Panc1 (cell line): ENCODE results near the gene FBLN2. TPM values are rescaled to one million over a fixed set of nuclear protein-coding genes. Genes with fewer than 3 reads are reported as not detected.

Experiments
- ATAC-seq: fragments of 200-7000 bp; cut with Tn5 transposase; 2 replicates; pipeline ENCODE4 v1.9.1; 2020; ENCODE audit warnings: mild to moderate bottlenecking, moderate library complexity
- BruUV-seq: library from RNA; stranded (reverse); fragments of 400-500 nt; replicated peaks from 2 replicates; lab custom pipeline; 2021; lab: Mats Ljungman, UMichigan
- CTCF ChIA-PET: fragments of 300-600 bp; sonication (Branson Sonifier 250); formaldehyde crosslinking; loops from one replicate; lab custom pipeline; 2022; ENCODE audit warnings: antibody characterized with exemption; lab: Charles Lee
- POLR2A ChIA-PET: fragments of 300-600 bp; sonication (Branson Sonifier 250); formaldehyde crosslinking; loops from one replicate; lab custom pipeline; 2022; ENCODE audit warnings: antibody characterized with exemption; lab: Charles Lee
- DNase-seq: peaks from one replicate; pipeline ENCODE4 v3.0.0-alpha.2; 2010; ENCODE audit warnings: low read depth, low spot score
- H3K27ac ChIP-seq: 2 replicates; pipeline ENCODE4 v1.5.1; 2011; ENCODE audit warnings: mild to moderate bottlenecking, low read length, inconsistent platforms
- H3K27me3 ChIP-seq: fragments of 200-500 bp; sonication (Bioruptor generic); 2 replicates; pipeline ENCODE4 v1.6.0; 2014; ENCODE audit warnings: low read length, inconsistent platforms; ENCODE audit not compliant: control insufficient read depth, insufficient read depth
- H3K36me3 ChIP-seq: fragments of 200-500 bp; sonication (Bioruptor generic); 2 replicates; pipeline ENCODE4 v1.5.1; 2014; ENCODE audit warnings: inconsistent platforms, mild to moderate bottlenecking, low read length, moderate library complexity; ENCODE audit not compliant: control insufficient read depth, insufficient read depth
- H3K4me1 ChIP-seq: 2 replicates; pipeline ENCODE4 v1.5.1; 2011; ENCODE audit warnings: inconsistent platforms, mild to moderate bottlenecking, low read length, moderate library complexity; ENCODE audit not compliant: control insufficient read depth, insufficient read depth
- H3K4me3 ChIP-seq, 2 experiments: 2 replicates each; pipeline ENCODE4 v1.5.1; 2011 to 2012; ENCODE audit warnings: low read depth in 2 of 2, low read length in 2 of 2, mild to moderate bottlenecking in 2 of 2, inconsistent platforms in 1 of 2, moderate library complexity in 1 of 2
- H3K9me3 ChIP-seq: fragments of 200-500 bp; sonication (Bioruptor generic); 2 replicates; pipeline ENCODE4 v1.5.1; 2014; ENCODE audit warnings: low read depth, mild to moderate bottlenecking, inconsistent platforms, low read length, moderate library complexity; ENCODE audit not compliant: control insufficient read depth, insufficient read depth
- CTCF ChIP-seq: fragments of 450-650 bp; IDR thresholded peaks from 2 replicates; pipeline ENCODE4 v1.5.1; 2017; ENCODE audit warnings: mild to moderate bottlenecking
- POLR2AphosphoS5 ChIP-seq: IDR thresholded peaks from 2 replicates; pipeline ENCODE4 v1.6.1; 2012; ENCODE audit warnings: mild to moderate bottlenecking, low read depth, low read length, moderate library complexity
- REST ChIP-seq, 2 experiments: IDR thresholded peaks; 2 replicates each; pipeline ENCODE4 v1.6.1; 2011 to 2012; ENCODE audit warnings: low read depth in 2 of 2, control low read depth in 1 of 2, low read length in 1 of 2, mild to moderate bottlenecking in 1 of 2, moderate library complexity in 1 of 2; ENCODE audit not compliant: insufficient read depth in 1 of 2
- SIN3A ChIP-seq: IDR thresholded peaks from 2 replicates; pipeline ENCODE4 v1.6.1; 2012; ENCODE audit warnings: low read depth, mild to moderate bottlenecking, low read length, moderate library complexity, borderline replicate concordance; ENCODE audit not compliant: insufficient read depth
- TCF7L2 ChIP-seq: IDR thresholded peaks from 2 replicates; pipeline ENCODE4 v1.6.1; 2011; ENCODE audit warnings: mild to moderate bottlenecking, low read depth, low read length, inconsistent platforms
- in situ Hi-C: cut with HindIII; loops from 2 replicates; pipeline ENCODE4 v1.10.0; 2016; ENCODE audit warnings: low sequenced_read_pairs, low pct_unique_long_range_greater_than_20kb
- intact Hi-C: fragments of 100-400 bp; cut with micrococcal nuclease; formaldehyde crosslinking; loops from one replicate; pipeline ENCODE4 v1.10.0; 2022; ENCODE audit not compliant: unreplicated experiment
- total RNA-seq: library from RNA; stranded (reverse); gene quantifications from one replicate; pipeline ENCODE4 v1.2.1, GENCODE V29; 2021; ENCODE audit not compliant: unreplicated experiment

The FBLN2 gene
- total RNA-seq, 1 experiment from 2014 or later: 0.44 TPM

DNA sequence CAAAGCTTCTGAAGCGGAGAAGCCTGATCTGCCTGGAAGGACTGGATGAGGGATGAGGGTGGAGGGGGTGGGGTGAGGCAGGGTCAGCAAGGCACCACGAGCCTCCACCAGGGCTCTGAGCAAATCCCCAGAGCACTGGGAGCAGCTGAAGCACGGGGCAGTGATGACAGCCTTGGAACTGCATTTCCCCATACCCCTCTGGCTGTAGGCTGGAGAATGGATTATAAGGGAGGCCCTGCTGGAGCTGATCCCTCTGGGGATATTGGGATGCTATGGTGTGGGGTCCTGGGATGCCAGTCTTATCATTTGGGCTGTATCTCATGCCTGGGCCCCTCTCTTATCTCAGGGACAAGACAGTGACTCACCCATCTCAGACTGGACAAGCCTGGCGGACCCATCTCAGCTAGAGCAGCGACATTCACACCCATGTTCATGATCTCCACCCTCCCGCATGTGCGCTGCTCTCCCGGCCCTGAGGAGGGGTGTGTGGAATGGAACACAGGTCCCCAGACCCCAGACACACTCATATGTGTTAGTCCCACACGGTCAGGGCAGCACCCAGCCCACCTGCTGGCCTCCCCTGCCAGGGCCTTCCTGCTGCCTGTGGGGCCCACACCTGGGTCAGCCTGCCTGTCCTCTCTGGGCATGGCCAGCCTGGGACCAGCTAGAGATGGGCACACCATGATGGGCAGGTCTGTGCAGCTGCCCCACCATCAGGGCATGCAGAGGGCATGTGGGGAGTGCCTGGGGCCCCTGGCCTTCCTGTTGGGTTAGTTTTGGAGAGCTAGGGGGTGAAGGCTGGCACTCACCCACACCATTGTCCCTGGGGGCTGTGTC is 97.1 kb downstream of the FBLN2 start:
- no TSS peak for BruUV-seq
- ChIA-PET POLR2A (interaction anchor here (0.6 kb wide), 1 partner anchor 339 kb away, joined by 12 read pairs; no protein-coding TSS in a partner anchor), CTCF (interaction anchor here (0.6 to 1.4 kb wide), 5 partner anchors 147 to 863 kb away, joined by 3 to 7 read pairs (median 4); no protein-coding TSS in a partner anchor)
- intact Hi-C loops: no loop called here
- ATAC-seq: no peak
- no peak for DNase-seq
- H3K27me3 ChIP-seq: no peaks in the 10 kb centered on the region
- H3K4me1 ChIP-seq: no peaks in the 10 kb centered on the region; the same call in 1 of the 2 replicates
- no peak overlapping the region for H3K27ac ChIP-seq
- H3K9me3 ChIP-seq: no peaks in the 10 kb centered on the region
- in situ Hi-C loops: no loop called here
- no peaks in the 10 kb centered on the region for H3K36me3 ChIP-seq
- TF ChIP-seq TCF7L2 (no peak), POLR2AphosphoS5 (no peak), CTCF (no peak), REST (IDR thresholded peaks at IDR 0.05; ENCODE audit: insufficient read depth in 1 of 2, low read depth in 2 of 2, low read length in 1 of 2) (no peak), SIN3A (no peak)
- H3K4me3 ChIP-seq: no peak overlapping the region

GRCh38 chr3:13647298-13648059 is 98.6 kb downstream of the FBLN2 start:
- DNase-seq (no peak), ATAC-seq (no peak)
- in situ Hi-C loops: no loop called here
- H3K27me3 ChIP-seq: no peaks in the 10 kb centered on the region
- intact Hi-C loops: loop anchor here (1.0 kb wide), 1 partner anchor 151 kb away; no protein-coding TSS in a partner anchor
- ChIA-PET POLR2A (no interaction called here), CTCF (interaction anchor here (0.7 to 2.0 kb wide), 6 partner anchors 145 to 232 kb away, joined by 3 to 44 read pairs (median 8); partner anchors contain the start of gene WNT7A)
- H3K4me1 ChIP-seq: no peaks in the 10 kb centered on the region; the same call in 1 of the 2 replicates
- BruUV-seq: no TSS peak
- H3K4me3 ChIP-seq: no peak overlapping the region
- no peak for TF ChIP-seq REST (IDR thresholded peaks at IDR 0.05; ENCODE audit: insufficient read depth in 1 of 2, low read depth in 2 of 2, low read length in 1 of 2)
- no peak for TF ChIP-seq SIN3A
- TF ChIP-seq POLR2AphosphoS5: no peak
- no peak for TF ChIP-seq TCF7L2
- H3K27ac ChIP-seq: no peak overlapping the region
- H3K36me3 ChIP-seq: no peaks in the 10 kb centered on the region
- no peaks in the 10 kb centered on the region for H3K9me3 ChIP-seq
